GM13976 (cell line): Measurements from ENCODE around the gene PTPRQ.

Source experiments
- DNase-seq: peaks from one replicate; pipeline ENCODE4 v3.0.0; 2012; ENCODE audit warnings: low spot score
- CTCF ChIP-seq: IDR thresholded peaks from 2 replicates; pipeline ENCODE4 v1.5.1; 2012; ENCODE audit warnings: borderline replicate concordance, mild to moderate bottlenecking; ENCODE audit not compliant: insufficient read depth; ENCODE audit errors: extremely low read depth, missing control alignments, control extremely low read depth
- in situ Hi-C: fragments of 300-500 bp; cut with MboI; formaldehyde crosslinking; loops from one replicate; pipeline ENCODE4 v1.12.0; 2022; ENCODE audit warnings: low sequenced_read_pairs, mixed read lengths, inconsistent platforms; ENCODE audit not compliant: unreplicated experiment

Gene PTPRQ

GRCh38 chr12:80627782-80628181, 183.7 kb downstream of the PTPRQ start:
- DNase-seq: no peak
- in situ Hi-C loops: no loop called here
- no peak for TF ChIP-seq CTCF

GRCh38 chr12:80632835-80633234, 188.8 kb downstream of the PTPRQ start:
- TF ChIP-seq CTCF: peak; percentile 27
- no peak for DNase-seq
- in situ Hi-C loops: no loop called here

- no peak for TF ChIP-seq CTCF
- in situ Hi-C loops: no loop called here
Observed at GRCh38 chr12:80634903-80635302, 190.9 kb downstream of the PTPRQ start.

GRCh38 chr12:80636832-80637231, 192.8 kb downstream of the PTPRQ start:
- in situ Hi-C loops: no loop called here
- no peak for DNase-seq

More at GRCh38 chr12:80634903-80635302, 190.9 kb downstream of the PTPRQ start:
- DNase-seq: no peak

GRCh38 chr12:80641936-80642335, 197.9 kb downstream of the PTPRQ start:
- in situ Hi-C loops: no loop called here
- DNase-seq: no peak
- no peak for TF ChIP-seq CTCF

More at GRCh38 chr12:80636832-80637231, 192.8 kb downstream of the PTPRQ start:
- TF ChIP-seq CTCF: no peak

- in situ Hi-C loops: no loop called here
- DNase-seq: no peak
- no peak for TF ChIP-seq CTCF
Observed at GRCh38 chr12:80643961-80644360, 199.9 kb downstream of the PTPRQ start.

GRCh38 chr12:80648881-80649280, 204.8 kb downstream of the PTPRQ start:
- in situ Hi-C loops: no loop called here
- DNase-seq: no peak
- no peak for TF ChIP-seq CTCF
